Stimulated activated CD8-positive, alpha-beta memory T cell treated with anti-CD3 and anti-CD28 coated beads, Interleukin-15, amount 100 ng/mL, for 24 hours (primary cell): ENCODE data around the gene PCDHGB2.
"Not testable (repeated sequence)": the region's sequence is repeated elsewhere in the genome, so short reads cannot be mapped to it uniquely, and the experiment has no call there.

Experiments used
- DNase-seq: peaks from one replicate; pipeline ENCODE4 v3.0.0-alpha.2; 2020; ENCODE audit warnings: low read depth

PCDHGB2 gene

DNA sequence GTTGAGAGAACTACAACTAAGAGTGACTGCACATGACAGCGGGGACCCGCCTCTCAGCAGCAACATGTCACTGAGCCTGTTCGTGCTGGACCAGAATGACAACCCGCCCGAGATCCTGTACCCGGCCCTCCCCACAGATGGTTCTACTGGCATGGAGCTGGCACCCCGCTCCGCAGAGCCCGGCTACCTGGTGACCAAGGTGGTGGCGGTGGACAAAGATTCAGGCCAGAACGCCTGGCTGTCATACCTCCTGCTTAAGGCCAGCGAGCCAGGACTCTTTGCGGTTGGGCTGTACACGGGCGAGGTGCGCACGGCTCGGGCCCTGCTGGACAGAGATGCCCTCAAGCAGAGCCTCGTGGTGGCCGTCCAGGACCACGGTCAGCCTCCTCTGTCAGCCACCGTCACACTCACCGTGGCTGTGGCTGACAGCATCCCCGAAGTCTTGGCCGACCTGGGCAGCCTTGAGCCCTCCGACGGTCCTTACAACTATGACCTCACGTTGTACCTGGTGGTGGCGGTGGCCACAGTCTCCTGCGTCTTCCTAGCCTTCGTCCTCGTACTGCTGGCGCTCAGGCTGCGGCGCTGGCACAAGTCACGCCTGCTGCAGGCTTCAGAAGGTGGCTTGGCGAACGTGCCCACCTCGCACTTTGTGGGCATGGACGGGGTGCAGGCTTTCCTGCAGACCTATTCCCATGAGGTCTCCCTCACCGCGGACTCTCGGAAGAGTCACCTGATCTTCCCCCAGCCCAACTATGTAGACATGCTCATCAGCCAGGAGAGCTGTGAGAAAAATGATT is 24.9 kb downstream of the PCDHGB2 start:
- DNase-seq: no peak

DNA sequence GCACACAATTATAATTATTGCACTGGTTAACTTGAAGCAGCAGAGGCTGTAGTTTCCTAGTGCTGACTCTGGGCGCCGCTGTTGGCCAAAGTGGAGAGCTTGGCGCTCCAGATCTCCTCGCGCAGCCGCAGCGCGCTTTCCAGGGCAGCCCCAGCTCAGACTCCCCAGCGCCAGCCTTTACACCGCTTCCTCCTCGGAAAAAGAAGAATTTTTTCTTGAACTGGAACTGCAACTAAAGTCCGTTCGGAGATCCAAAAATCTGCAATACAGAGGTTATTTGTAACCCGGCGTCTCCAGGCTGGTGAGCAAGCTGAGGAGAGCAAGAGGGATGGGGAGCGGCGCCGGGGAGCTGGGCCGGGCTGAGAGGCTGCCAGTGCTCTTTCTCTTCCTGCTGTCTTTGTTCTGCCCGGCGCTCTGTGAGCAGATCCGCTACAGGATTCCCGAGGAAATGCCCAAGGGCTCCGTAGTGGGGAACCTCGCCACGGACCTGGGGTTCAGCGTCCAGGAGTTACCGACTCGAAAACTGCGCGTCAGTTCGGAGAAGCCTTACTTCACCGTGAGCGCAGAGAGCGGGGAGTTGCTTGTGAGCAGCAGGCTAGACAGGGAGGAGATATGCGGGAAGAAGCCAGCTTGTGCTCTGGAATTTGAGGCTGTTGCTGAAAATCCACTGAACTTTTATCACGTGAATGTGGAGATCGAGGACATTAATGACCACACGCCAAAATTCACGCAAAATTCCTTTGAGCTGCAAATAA is 27.9 kb downstream of the PCDHGB2 start, which contains the start of gene PCDHGB4:
TSS of gene PCDHGB4 (plus strand) at position 142 of the 755 bp plus-strand sequence. CDS start at position 329, 187 bp downstream.
- not testable (repeated sequence) for DNase-seq

DNA sequence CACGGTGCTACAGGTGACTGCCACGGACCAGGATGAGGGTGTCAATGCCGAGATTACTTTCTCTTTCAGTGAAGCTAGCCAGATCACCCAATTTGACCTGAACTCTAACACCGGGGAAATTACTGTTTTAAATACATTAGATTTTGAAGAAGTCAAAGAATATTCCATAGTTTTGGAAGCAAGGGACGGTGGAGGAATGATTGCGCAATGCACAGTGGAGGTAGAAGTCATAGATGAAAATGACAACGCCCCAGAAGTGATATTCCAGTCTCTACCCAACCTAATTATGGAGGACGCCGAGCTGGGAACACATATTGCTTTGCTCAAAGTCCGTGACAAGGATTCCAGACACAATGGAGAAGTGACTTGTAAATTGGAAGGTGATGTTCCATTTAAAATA is 28.9 kb downstream of the PCDHGB2 start:
- no peak for DNase-seq

- no peak for DNase-seq
Observed at GRCh38 chr5:141389153-141390042, 29.6 kb downstream of the PCDHGB2 start.

- DNase-seq: no peak
Observed at GRCh38 chr5:141392429-141393198, 32.8 kb downstream of the PCDHGB2 start, which contains the start of gene PCDHGA8. TSS of gene PCDHGA8 (plus strand) at chr5:141392633. CDS start at chr5:141392814, 181 bp downstream.

GRCh38 chr5:141393267-141393666 is 33.5 kb downstream of the PCDHGB2 start:
- DNase-seq: no peak

DNA sequence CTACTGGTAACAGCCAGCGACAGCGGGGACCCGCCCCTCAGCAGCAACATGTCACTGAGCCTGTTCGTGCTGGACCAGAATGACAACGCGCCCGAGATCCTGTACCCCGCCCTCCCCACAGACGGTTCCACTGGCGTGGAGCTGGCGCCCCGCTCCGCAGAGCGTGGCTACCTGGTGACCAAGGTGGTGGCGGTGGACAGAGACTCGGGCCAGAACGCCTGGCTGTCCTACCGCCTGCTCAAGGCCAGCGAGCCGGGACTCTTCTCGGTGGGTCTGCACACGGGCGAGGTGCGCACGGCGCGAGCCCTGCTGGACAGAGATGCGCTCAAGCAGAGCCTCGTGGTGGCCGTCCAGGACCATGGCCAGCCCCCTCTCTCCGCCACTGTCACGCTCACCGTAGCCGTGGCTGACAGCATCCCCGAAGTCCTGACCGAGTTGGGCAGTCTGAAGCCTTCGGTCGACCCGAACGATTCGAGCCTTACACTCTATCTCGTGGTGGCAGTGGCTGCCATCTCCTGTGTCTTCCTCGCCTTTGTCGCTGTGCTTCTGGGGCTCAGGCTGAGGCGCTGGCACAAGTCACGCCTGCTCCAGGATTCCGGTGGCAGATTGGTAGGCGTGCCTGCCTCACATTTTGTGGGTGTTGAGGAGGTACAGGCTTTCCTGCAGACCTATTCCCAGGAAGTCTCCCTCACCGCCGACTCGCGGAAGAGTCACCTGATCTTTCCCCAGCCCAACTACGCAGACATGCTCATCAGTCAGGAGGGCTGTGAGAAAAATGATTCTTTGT is 34.8 kb downstream of the PCDHGB2 start:
- DNase-seq: not testable (repeated sequence)

DNA sequence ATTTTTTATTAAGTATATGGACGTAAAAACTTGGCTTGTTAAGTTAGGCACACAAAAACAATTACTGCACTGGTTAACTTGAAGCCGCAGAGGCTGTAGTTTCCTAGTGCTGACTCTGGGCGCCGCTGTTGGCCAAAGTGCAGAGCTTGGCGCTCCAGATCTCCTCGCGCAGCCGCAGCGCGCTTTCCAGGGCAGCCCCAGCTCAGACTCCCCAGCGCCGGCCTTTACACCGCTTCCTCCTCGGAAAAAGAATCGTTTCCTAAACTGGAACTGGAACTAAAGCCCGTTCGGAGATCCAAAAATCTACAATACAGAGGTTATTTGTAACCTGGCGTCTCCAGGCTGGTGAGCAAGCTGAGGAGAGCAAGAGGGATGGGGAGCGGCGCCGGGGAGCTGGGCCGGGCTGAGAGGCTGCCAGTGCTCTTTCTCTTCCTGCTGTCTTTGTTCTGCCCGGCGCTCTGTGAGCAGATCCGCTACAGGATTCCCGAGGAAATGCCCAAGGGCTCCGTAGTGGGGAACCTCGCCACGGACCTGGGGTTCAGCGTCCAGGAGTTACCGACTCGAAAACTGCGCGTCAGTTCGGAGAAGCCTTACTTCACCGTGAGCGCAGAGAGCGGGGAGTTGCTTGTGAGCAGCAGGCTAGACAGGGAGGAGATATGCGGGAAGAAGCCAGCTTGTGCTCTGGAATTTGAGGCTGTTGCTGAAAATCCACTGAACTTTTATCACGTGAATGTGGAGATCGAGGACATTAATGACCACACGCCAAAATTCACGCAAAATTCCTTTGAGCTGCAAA is 38.2 kb downstream of the PCDHGB2 start, which contains the start of gene PCDHGB5:
TSS of gene PCDHGB5 (plus strand) at position 192 of the 796 bp plus-strand sequence. CDS start at position 373, 181 bp downstream.
- DNase-seq: not testable (repeated sequence)

- no peak for DNase-seq
Observed at GRCh38 chr5:141398608-141399007, 38.8 kb downstream of the PCDHGB2 start.

DNA sequence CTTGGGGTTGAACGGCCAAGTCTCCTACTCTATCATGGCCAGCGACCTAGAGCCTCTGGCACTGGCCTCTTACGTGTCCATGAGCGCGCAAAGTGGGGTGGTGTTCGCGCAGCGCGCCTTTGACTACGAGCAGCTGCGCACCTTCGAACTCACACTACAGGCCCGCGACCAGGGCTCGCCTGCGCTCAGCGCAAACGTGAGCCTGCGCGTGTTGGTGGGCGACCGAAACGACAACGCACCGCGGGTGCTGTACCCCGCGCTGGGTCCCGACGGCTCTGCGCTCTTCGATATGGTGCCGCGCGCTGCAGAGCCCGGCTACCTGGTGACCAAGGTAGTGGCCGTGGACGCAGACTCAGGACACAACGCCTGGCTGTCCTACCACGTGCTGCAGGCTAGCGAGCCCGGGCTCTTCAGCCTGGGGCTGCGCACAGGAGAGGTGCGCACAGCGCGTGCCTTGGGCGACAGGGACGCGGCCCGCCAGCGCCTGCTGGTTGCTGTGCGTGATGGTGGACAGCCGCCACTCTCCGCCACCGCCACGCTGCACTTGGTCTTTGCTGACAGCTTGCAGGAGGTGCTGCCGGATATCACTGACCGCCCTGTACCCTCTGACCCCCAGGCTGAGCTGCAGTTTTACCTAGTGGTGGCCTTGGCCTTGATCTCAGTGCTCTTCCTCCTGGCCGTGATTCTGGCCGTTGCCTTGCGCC is 39.9 kb downstream of the PCDHGB2 start:
- no peak for DNase-seq

DNA sequence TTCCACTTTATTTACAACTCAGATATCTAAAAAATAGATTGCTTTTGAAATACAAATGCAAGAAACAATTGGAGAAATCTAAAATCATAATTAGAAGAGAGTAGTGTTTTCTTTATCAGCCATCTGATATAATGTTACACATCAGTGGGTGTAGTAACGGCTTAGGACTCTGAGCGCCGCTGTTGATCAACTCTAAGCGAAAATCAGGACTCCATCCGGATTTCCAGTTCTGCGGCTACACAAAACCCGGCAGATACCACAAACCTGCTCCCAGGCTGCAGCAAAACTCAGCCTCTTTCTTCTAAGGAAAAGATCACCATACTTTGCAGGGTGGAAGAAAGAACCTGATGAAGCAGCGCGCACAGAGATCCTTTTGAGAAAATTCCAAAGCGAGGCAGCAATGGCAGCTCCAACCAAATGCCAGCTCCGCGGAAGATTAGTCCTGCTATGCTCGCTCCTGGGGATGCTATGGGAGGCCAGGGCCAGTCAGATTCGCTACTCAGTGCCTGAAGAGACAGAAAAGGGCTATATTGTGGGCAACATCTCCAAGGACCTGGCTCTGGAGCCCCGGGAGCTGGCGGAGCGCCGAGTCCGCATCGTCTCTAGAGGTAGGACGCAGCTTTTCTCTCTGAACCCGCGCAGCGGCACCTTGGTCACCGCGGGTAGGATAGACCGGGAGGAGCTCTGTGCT is 42.9 kb downstream of the PCDHGB2 start, which contains the start of gene PCDHGA9:
TSS of gene PCDHGA9 (plus strand) at position 226 of the 691 bp plus-strand sequence. CDS start at position 401, 175 bp downstream.
- DNase-seq: no peak

- no peak for DNase-seq
Observed at GRCh38 chr5:141403387-141403786, 43.6 kb downstream of the PCDHGB2 start.

GRCh38 chr5:141407790-141408505 is 48.2 kb downstream of the PCDHGB2 start, which contains the start of gene PCDHGB6:
TSS of gene PCDHGB6 (plus strand) at chr5:141408021. CDS start at chr5:141408203, 182 bp downstream.
- not testable (repeated sequence) for DNase-seq

DNA sequence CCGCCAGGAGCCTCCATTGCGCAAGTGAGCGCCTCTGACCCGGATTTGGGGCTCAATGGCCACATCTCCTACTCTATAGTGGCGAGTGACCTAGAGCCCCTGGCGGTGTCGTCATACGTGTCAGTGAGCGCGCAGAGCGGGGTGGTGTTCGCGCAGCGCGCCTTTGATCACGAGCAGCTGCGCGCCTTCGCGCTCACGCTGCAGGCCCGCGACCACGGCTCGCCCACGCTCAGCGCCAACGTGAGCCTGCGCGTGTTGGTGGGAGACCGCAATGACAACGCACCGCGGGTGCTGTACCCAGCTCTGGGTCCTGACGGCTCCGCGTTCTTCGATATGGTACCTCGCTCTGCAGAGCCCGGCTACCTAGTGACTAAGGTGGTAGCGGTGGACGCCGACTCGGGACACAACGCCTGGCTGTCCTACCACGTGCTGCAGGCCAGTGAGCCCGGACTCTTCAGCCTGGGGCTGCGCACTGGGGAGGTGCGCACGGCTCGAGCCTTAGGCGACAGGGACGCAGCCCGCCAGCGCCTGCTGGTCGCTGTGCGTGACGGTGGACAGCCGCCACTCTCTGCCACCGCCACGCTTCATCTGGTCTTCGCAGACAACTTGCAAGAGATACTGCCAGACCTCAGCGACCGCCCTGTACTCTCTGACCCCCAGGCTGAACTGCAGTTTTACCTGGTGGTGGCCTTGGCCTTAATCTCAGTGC is 50.0 kb downstream of the PCDHGB2 start:
- DNase-seq: no peak

DNA sequence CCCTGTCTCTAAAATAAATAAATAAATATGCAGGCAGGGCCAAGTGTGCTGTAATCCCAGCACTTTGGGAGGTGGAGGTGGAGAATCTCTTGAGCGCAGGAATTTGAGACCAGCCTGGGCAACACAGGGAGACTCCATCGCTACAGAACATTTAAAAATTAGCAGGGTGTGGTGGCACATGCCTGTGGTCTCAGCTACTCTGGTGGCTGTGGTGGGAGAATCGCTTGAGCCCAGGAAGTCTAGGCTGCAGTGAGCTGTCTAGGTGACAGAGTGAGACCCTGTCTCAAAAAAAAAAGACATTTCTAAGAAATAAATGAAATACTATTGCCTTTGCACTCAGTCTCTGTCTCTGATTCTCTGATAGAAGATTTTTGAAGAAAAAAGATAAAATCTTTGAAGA is 51.8 kb downstream of the PCDHGB2 start:
- no peak for DNase-seq
